Activated T-cell treated with anti-CD3 and anti-CD28 coated beads, Interleukin-2, amount 50 U/mL, for 48 hours (primary cell): ENCODE measurements around the gene LRP10.
"Not testable (repeated sequence)": the region's sequence is repeated elsewhere in the genome, so short reads cannot be mapped to it uniquely, and the experiment has no call there.

Experiments
- DNase-seq, 2 experiments: peaks; one replicate each; pipeline ENCODE4 v3.0.0-alpha.2; 2020

LRP10 gene

GRCh38 chr14:22888662-22889061 lies 17.1 kb downstream of the LRP10 start:
- DNase-seq, result no peak

GRCh38 chr14:22890416-22890815 lies 18.9 kb downstream of the LRP10 start:
- no peak for DNase-seq

- no peak for DNase-seq
Measured at GRCh38 chr14:22892488-22892887, 20.9 kb downstream of the LRP10 start.

- no peak for DNase-seq
Measured at GRCh38 chr14:22893706-22894105, 22.2 kb downstream of the LRP10 start.

- no peak for DNase-seq
Measured at GRCh38 chr14:22895402-22895801, 23.9 kb downstream of the LRP10 start.

- no peak for DNase-seq
Measured at GRCh38 chr14:22896356-22896755, 24.8 kb downstream of the LRP10 start.

GRCh38 chr14:22896760-22897159 lies 25.2 kb downstream of the LRP10 start:
- no peak for DNase-seq

GRCh38 chr14:22897357-22897756 lies 25.8 kb downstream of the LRP10 start:
- no peak for DNase-seq

- DNase-seq, result peak in 1 of 2 experiments; percentile 38
Measured at GRCh38 chr14:22898302-22899090, 27.0 kb downstream of the LRP10 start.

- DNase-seq, result peak in 1 of 2 experiments; percentile 38
Measured at GRCh38 chr14:22900081-22900799, 28.7 kb downstream of the LRP10 start.

- DNase-seq, result no peak
Measured at GRCh38 chr14:22901799-22902198, 30.3 kb downstream of the LRP10 start.

GRCh38 chr14:22903742-22904087 lies 32.2 kb downstream of the LRP10 start:
- no peak for DNase-seq

- no peak for DNase-seq
Measured at GRCh38 chr14:22905627-22906026, 34.1 kb downstream of the LRP10 start.

- DNase-seq, result no peak
Measured at GRCh38 chr14:22906073-22906472, 34.5 kb downstream of the LRP10 start.

- no peak for DNase-seq
Measured at GRCh38 chr14:22907429-22907828, 35.9 kb downstream of the LRP10 start.

- no peak for DNase-seq
Measured at GRCh38 chr14:22908601-22909000, 37.1 kb downstream of the LRP10 start.

- no peak for DNase-seq
Measured at GRCh38 chr14:22910916-22911315, 39.4 kb downstream of the LRP10 start.

GRCh38 chr14:22914836-22915235 lies 43.3 kb downstream of the LRP10 start:
- DNase-seq, result not testable (repeated sequence)

- DNase-seq, result no peak
Measured at GRCh38 chr14:22915886-22916521, 44.5 kb downstream of the LRP10 start.

- peak; percentile 99 for DNase-seq
Measured at GRCh38 chr14:22918804-22919600, 47.5 kb downstream of the LRP10 start, which contains the start of gene RBM23. Gene RBM23 (minus strand): TSS chr14:22919149.

GRCh38 chr14:22919601-22919921 lies 48.0 kb downstream of the LRP10 start:
- no peak for DNase-seq

- DNase-seq, result no peak
Measured at GRCh38 chr14:22920697-22921096, 49.2 kb downstream of the LRP10 start.

- no peak for DNase-seq
Measured at GRCh38 chr14:22922294-22922693, 50.8 kb downstream of the LRP10 start.
